ENCODE results near the gene RSPH1.
A peak's percentile ranks its signal among the peaks of the same experiment; 100 is the strongest.

The RSPH1 gene

DNA sequence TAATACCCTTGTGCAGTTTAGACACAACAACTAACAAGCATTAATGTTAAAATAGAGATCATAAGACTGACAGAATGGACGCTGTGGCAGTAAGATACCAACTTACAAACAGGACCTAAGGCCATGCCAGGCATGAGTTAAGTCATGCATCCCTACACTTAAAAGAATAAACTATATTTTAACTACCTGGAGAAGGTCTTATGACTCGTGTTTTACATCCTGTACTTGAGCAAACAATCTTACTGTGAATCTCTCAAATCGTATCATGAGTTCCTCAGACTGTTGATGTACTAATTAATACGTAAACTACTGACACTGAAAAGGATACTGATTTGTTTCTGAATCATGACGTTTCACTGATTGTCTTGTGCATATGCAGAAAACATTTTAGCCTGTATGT, 2.0 kb upstream of the RSPH1 start:
- TF ChIP-seq ZFP30 (CRISPR knock-in tag; IDR thresholded peaks at IDR 0.05) (no peak), TOX (CRISPR knock-in tag; IDR thresholded peaks at IDR 0.05; ENCODE audit: borderline replicate concordance) (no peak), PATZ1 (CRISPR knock-in tag; IDR thresholded peaks at IDR 0.05; ENCODE audit: borderline replicate concordance) (no peak), ZNF565 (CRISPR knock-in tag; conservative IDR thresholded peaks at IDR 0.05; ENCODE audit: low read depth) (no peak), ZFP3 (CRISPR knock-in tag; IDR thresholded peaks at IDR 0.05) (no peak), ZNF8 (CRISPR knock-in tag; IDR thresholded peaks at IDR 0.05) (no peak), BACH2 (CRISPR knock-in tag; IDR thresholded peaks at IDR 0.05; ENCODE audit: borderline replicate concordance) (no peak)
- TF ChIP-seq, protein P1, sequence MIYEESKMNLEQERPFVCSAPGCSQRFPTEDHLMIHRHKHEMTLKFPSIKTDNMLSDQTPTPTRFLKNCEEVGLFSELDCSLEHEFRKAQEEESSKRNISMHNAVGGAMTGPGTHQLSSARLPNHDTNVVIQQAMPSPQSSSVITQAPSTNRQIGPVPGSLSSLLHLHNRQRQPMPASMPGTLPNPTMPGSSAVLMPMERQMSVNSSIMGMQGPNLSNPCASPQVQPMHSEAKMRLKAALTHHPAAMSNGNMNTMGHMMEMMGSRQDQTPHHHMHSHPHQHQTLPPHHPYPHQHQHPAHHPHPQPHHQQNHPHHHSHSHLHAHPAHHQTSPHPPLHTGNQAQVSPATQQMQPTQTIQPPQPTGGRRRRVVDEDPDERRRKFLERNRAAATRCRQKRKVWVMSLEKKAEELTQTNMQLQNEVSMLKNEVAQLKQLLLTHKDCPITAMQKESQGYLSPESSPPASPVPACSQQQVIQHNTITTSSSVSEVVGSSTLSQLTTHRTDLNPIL (CRISPR knock-in tag; IDR thresholded peaks at IDR 0.05; ENCODE audit: low read depth) = no peak
- ATAC-seq = no peak

DNA sequence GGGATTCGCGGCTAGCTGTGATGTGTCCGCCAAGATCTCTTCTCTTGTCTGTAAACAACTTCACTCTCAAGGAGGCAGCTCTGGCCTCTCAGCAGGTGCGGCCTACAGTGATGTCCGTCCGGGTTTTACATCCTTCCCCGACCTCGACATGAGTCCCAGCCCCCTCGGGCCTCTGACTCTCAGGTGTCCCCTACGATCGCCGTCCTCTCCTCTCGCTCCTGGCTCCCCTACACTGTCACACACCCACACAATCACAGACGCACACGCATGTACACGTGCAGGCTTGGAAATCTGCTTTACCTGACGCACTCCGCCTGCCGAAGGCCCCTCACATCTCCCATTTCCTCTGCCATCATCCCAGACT, 797 bp upstream of the RSPH1 start:
- ATAC-seq = peak; percentile 18
- no peak for TF ChIP-seq OSR1 (CRISPR knock-in tag; IDR thresholded peaks at IDR 0.05)
- TF ChIP-seq, protein P2, sequence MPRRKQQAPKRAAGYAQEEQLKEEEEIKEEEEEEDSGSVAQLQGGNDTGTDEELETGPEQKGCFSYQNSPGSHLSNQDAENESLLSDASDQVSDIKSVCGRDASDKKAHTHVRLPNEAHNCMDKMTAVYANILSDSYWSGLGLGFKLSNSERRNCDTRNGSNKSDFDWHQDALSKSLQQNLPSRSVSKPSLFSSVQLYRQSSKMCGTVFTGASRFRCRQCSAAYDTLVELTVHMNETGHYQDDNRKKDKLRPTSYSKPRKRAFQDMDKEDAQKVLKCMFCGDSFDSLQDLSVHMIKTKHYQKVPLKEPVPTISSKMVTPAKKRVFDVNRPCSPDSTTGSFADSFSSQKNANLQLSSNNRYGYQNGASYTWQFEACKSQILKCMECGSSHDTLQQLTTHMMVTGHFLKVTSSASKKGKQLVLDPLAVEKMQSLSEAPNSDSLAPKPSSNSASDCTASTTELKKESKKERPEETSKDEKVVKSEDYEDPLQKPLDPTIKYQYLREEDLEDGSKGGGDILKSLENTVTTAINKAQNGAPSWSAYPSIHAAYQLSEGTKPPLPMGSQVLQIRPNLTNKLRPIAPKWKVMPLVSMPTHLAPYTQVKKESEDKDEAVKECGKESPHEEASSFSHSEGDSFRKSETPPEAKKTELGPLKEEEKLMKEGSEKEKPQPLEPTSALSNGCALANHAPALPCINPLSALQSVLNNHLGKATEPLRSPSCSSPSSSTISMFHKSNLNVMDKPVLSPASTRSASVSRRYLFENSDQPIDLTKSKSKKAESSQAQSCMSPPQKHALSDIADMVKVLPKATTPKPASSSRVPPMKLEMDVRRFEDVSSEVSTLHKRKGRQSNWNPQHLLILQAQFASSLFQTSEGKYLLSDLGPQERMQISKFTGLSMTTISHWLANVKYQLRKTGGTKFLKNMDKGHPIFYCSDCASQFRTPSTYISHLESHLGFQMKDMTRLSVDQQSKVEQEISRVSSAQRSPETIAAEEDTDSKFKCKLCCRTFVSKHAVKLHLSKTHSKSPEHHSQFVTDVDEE (CRISPR knock-in tag; IDR thresholded peaks at IDR 0.05) = no peak
- no peak for TF ChIP-seq CSDC2 (CRISPR knock-in tag; IDR thresholded peaks at IDR 0.05)
- no peak for TF ChIP-seq POU6F1 (CRISPR knock-in tag; IDR thresholded peaks at IDR 0.05; ENCODE audit: borderline replicate concordance, low read depth)
- TF ChIP-seq TCF4 (CRISPR knock-in tag; IDR thresholded peaks at IDR 0.05; ENCODE audit: borderline replicate concordance) = no peak
- no peak for TF ChIP-seq RARB (CRISPR knock-in tag; IDR thresholded peaks at IDR 0.05)
- TF ChIP-seq ZFP3 (CRISPR knock-in tag; IDR thresholded peaks at IDR 0.05) = no peak
- no peak for TF ChIP-seq PPARA (CRISPR knock-in tag; IDR thresholded peaks at IDR 0.05; ENCODE audit: borderline replicate concordance)
- no peak for TF ChIP-seq ARNTL (CRISPR knock-in tag; IDR thresholded peaks at IDR 0.05; ENCODE audit: borderline replicate concordance, low read depth)
- TF ChIP-seq, protein P1 (CRISPR knock-in tag; IDR thresholded peaks at IDR 0.05; ENCODE audit: low read depth) = no peak
- no peak for TF ChIP-seq ZNF8 (CRISPR knock-in tag; IDR thresholded peaks at IDR 0.05)
- TF ChIP-seq ZFP30 (CRISPR knock-in tag; IDR thresholded peaks at IDR 0.05) = no peak
- TF ChIP-seq, protein P3, sequence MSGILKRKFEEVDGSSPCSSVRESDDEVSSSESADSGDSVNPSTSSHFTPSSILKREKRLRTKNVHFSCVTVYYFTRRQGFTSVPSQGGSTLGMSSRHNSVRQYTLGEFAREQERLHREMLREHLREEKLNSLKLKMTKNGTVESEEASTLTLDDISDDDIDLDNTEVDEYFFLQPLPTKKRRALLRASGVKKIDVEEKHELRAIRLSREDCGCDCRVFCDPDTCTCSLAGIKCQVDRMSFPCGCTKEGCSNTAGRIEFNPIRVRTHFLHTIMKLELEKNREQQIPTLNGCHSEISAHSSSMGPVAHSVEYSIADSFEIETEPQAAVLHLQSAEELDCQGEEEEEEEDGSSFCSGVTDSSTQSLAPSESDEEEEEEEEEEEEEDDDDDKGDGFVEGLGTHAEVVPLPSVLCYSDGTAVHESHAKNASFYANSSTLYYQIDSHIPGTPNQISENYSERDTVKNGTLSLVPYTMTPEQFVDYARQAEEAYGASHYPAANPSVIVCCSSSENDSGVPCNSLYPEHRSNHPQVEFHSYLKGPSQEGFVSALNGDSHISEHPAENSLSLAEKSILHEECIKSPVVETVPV (CRISPR knock-in tag; IDR thresholded peaks at IDR 0.05) = no peak
- no peak for TF ChIP-seq TOX (CRISPR knock-in tag; IDR thresholded peaks at IDR 0.05; ENCODE audit: borderline replicate concordance)
- no peak for TF ChIP-seq ZNF565 (CRISPR knock-in tag; conservative IDR thresholded peaks at IDR 0.05; ENCODE audit: low read depth)
- TF ChIP-seq ZNF70 (CRISPR knock-in tag; IDR thresholded peaks at IDR 0.05) = no peak
- TF ChIP-seq ISL1 (CRISPR knock-in tag; IDR thresholded peaks at IDR 0.05) = no peak

- TF ChIP-seq ESRRG (CRISPR knock-in tag; IDR thresholded peaks at IDR 0.05) (no peak), RARB (CRISPR knock-in tag; IDR thresholded peaks at IDR 0.05) (no peak), BACH2 (CRISPR knock-in tag; IDR thresholded peaks at IDR 0.05; ENCODE audit: borderline replicate concordance) (no peak), ZFP3 (CRISPR knock-in tag; IDR thresholded peaks at IDR 0.05) (no peak), GLIS3 (CRISPR knock-in tag; IDR thresholded peaks at IDR 0.05) (no peak), ARNTL (CRISPR knock-in tag; IDR thresholded peaks at IDR 0.05; ENCODE audit: borderline replicate concordance, low read depth) (no peak), ZFP30 (CRISPR knock-in tag; IDR thresholded peaks at IDR 0.05) (no peak), CSDC2 (CRISPR knock-in tag; IDR thresholded peaks at IDR 0.05) (no peak), ZC3H10 (CRISPR knock-in tag; IDR thresholded peaks at IDR 0.05) (no peak)
- TF ChIP-seq, protein P2 (CRISPR knock-in tag; IDR thresholded peaks at IDR 0.05) = no peak
- TF ChIP-seq, protein P1 (CRISPR knock-in tag; IDR thresholded peaks at IDR 0.05; ENCODE audit: low read depth) = no peak
- ATAC-seq = no peak
Observed at GRCh38 chr21:42495765-42496119, 282 bp downstream of the RSPH1 start.
